HG02840 (cell line): Measurements from ENCODE around the gene RPP25.
"Not testable (repeated sequence)": the region's sequence is repeated elsewhere in the genome, so short reads cannot be mapped to it uniquely, and the experiment has no call there.

Source experiments
- ATAC-seq: cut with Tn5 transposase; IDR thresholded peaks from one replicate; pipeline ENCODE4 v1.9.1; 2021; ENCODE audit warnings: mild to moderate bottlenecking, moderate library complexity, moderate number of reproducible peaks; ENCODE audit not compliant: unreplicated experiment, low FRiP score

Gene RPP25

GRCh38 chr15:74963213-74963612, 6.6 kb upstream of the RPP25 start:
- no peak for ATAC-seq

GRCh38 chr15:74962671-74963070, 6.1 kb upstream of the RPP25 start:
- ATAC-seq: no peak

- ATAC-seq: no peak
Measured at GRCh38 chr15:74962219-74962618, 5.6 kb upstream of the RPP25 start.

GRCh38 chr15:74961616-74962015, 5.0 kb upstream of the RPP25 start:
- ATAC-seq: no peak

GRCh38 chr15:74960995-74961588, 4.5 kb upstream of the RPP25 start:
- ATAC-seq: no peak

GRCh38 chr15:74960286-74960685, 3.7 kb upstream of the RPP25 start:
- ATAC-seq: no peak

- no peak for ATAC-seq
Measured at GRCh38 chr15:74959586-74959939, 3.0 kb upstream of the RPP25 start.

- no peak for ATAC-seq
Measured at GRCh38 chr15:74958908-74959585, 2.5 kb upstream of the RPP25 start.

GRCh38 chr15:74958320-74958907, 1.8 kb upstream of the RPP25 start:
- ATAC-seq: no peak

GRCh38 chr15:74957476-74958035, 984 bp upstream of the RPP25 start:
- ATAC-seq: no peak

GRCh38 chr15:74955796-74956647, 550 bp downstream of the RPP25 start:
- peak; percentile 36 for ATAC-seq

GRCh38 chr15:74955017-74955416, 1.6 kb downstream of the RPP25 start:
- ATAC-seq: no peak

GRCh38 chr15:74954515-74954914, 2.1 kb downstream of the RPP25 start:
- ATAC-seq: no peak

- ATAC-seq: no peak
Measured at GRCh38 chr15:74951006-74951405, 5.6 kb downstream of the RPP25 start.

GRCh38 chr15:74950078-74950908, 6.3 kb downstream of the RPP25 start:
- no peak for ATAC-seq

- ATAC-seq: peak; percentile 88
Measured at GRCh38 chr15:74937590-74938371, 18.8 kb downstream of the RPP25 start, which contains the start of gene COX5A. TSS of gene COX5A (minus strand) at chr15:74938073. CDS start at chr15:74938014, 59 bp downstream.

GRCh38 chr15:74937272-74937589, 19.3 kb downstream of the RPP25 start:
- ATAC-seq: no peak

GRCh38 chr15:74935193-74935592, 21.4 kb downstream of the RPP25 start:
- not testable (repeated sequence) for ATAC-seq

GRCh38 chr15:74933573-74933972, 23.0 kb downstream of the RPP25 start:
- no peak for ATAC-seq
